ENCODE measurements around the gene DIP2C. TPM values are rescaled to one million over a fixed set of nuclear protein-coding genes. Genes with fewer than 3 reads are reported as not detected.

The DIP2C gene
- total RNA-seq, 2 experiments from 2014 or later: 0.85 to 0.95 TPM

- no peak overlapping the region for H3K27ac Mint-ChIP-seq
Observed at GRCh38 chr10:543862-544822, 145.3 kb downstream of the DIP2C start.

GRCh38 chr10:543131-543530 lies 146.3 kb downstream of the DIP2C start:
- ChIA-PET POLR2A (no interaction called here), CTCF (no interaction called here)
- Mint-ChIP-seq H3K36me3 (ENCODE audit: low read depth) (no peaks in the 10 kb centered on the region), H3K4me1 (ENCODE audit: low read depth) (peaks cover 8% of the 10 kb centered on the region), H3K9me3 (no peaks in the 10 kb centered on the region), H3K4me3 (no peak overlapping the region), H3K27ac (no peak overlapping the region), H3K27me3 (peaks cover 32% of the 10 kb centered on the region)
- TF ChIP-seq CTCF (IDR thresholded peaks at IDR 0.05): no peak
- DNase-seq (no peak), ATAC-seq (no peak)
- intact Hi-C loops (cut with micrococcal nuclease): no loop called here

More at GRCh38 chr10:543862-544822, 145.3 kb downstream of the DIP2C start:
- peak; percentile 11 for DNase-seq
- Mint-ChIP-seq H3K36me3 (ENCODE audit: low read depth) (no peaks in the 10 kb centered on the region), H3K27me3 (peaks cover 33% of the 10 kb centered on the region), H3K4me3 (no peak overlapping the region), H3K9me3 (no peaks in the 10 kb centered on the region), H3K4me1 (ENCODE audit: low read depth) (peaks cover 8% of the 10 kb centered on the region)
- ATAC-seq: peak; percentile 37
- ChIA-PET POLR2A (no interaction called here), CTCF (no interaction called here)
- no peak for TF ChIP-seq CTCF (IDR thresholded peaks at IDR 0.05)
- intact Hi-C loops (cut with micrococcal nuclease): no loop called here

- no peaks in the 10 kb centered on the region for H3K36me3 Mint-ChIP-seq (ENCODE audit: low read depth)
- ChIA-PET POLR2A (no interaction called here), CTCF (no interaction called here)
- DNase-seq (no peak), ATAC-seq (no peak)
- TF ChIP-seq CTCF (IDR thresholded peaks at IDR 0.05): no peak
- peaks cover 30% of the 10 kb centered on the region for H3K27me3 Mint-ChIP-seq
- intact Hi-C loops (cut with micrococcal nuclease): no loop called here
- H3K9me3 Mint-ChIP-seq: no peaks in the 10 kb centered on the region
- H3K4me3 Mint-ChIP-seq: no peak overlapping the region
- H3K27ac Mint-ChIP-seq: no peak overlapping the region
- H3K4me1 Mint-ChIP-seq (ENCODE audit: low read depth): peaks cover 8% of the 10 kb centered on the region
Observed at GRCh38 chr10:541750-542371, 147.6 kb downstream of the DIP2C start.

GRCh38 chr10:541041-541440 lies 148.4 kb downstream of the DIP2C start:
- POLR2A ChIA-PET: no interaction called here
- Mint-ChIP-seq H3K27ac (no peak overlapping the region), H3K9me3 (no peaks in the 10 kb centered on the region), H3K27me3 (peaks cover 31% of the 10 kb centered on the region), H3K36me3 (ENCODE audit: low read depth) (no peaks in the 10 kb centered on the region), H3K4me1 (ENCODE audit: low read depth) (peaks cover 8% of the 10 kb centered on the region), H3K4me3 (no peak overlapping the region)
- TF ChIP-seq CTCF (IDR thresholded peaks at IDR 0.05): no peak
- intact Hi-C loops (cut with micrococcal nuclease): no loop called here
- CTCF ChIA-PET: interaction anchor here (0.7 to 1.4 kb wide), 2 partner anchors 8 to 9 kb away, joined by 3 to 4 read pairs; no protein-coding TSS in a partner anchor
- no peak for DNase-seq
- ATAC-seq: no peak

- ChIA-PET CTCF (no interaction called here), POLR2A (no interaction called here)
- intact Hi-C loops (cut with micrococcal nuclease): no loop called here
- no peaks in the 10 kb centered on the region for H3K36me3 Mint-ChIP-seq (ENCODE audit: low read depth)
- no peak for TF ChIP-seq CTCF (IDR thresholded peaks at IDR 0.05)
- H3K4me1 Mint-ChIP-seq (ENCODE audit: low read depth): no peaks in the 10 kb centered on the region
- DNase-seq: no peak
- H3K4me3 Mint-ChIP-seq: no peak overlapping the region
- ATAC-seq: no peak
- H3K9me3 Mint-ChIP-seq: no peaks in the 10 kb centered on the region
- H3K27me3 Mint-ChIP-seq: peaks cover 31% of the 10 kb centered on the region
- no peak overlapping the region for H3K27ac Mint-ChIP-seq
Observed at GRCh38 chr10:538895-539294, 150.6 kb downstream of the DIP2C start.
